ENCODE data around the gene CEBPB.

The CEBPB gene

DNA sequence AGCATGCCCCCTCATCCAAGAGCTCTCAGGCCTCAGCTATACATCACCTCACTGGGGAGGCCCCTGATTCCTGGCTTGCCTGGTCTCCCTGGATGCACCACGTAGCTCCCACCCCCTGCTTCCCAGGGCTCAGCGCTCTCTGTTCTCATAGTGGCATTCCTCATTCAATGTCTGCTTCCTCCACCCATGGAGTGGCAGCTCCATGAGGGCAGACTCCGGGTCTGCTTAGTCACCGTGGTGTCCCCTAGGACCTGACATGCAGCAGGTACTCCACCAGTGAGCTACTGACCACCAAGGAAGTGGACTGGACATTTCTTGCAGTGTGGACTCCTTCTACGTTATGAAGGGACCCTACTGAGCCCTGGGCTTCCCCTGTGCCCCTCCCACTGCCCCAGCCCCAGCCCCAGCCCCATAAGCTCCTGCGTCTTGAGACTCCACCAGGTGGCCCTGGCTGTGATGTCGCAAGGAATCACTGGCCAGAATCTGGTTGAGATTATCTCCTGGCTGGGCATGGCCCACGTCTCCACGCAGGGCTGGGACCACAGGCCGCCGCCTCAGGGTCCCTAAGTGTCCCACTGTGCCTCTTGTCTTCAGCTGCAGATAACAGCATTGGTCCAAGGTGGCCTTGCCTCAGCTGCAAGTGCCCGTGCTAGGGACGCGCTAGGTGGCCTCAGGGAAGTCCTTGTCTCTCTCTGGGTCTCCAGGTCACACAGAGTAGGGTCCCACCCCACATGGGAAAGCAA is 26.7 kb downstream of the CEBPB start:
- no peak overlapping the region for H3K4me2 ChIP-seq (ENCODE audit: low read length)
- H3K27me3 ChIP-seq (ENCODE audit: control insufficient read depth, insufficient read depth, low read length) = no peaks in the 10 kb centered on the region
- no peaks in the 10 kb centered on the region for H3K36me3 ChIP-seq (ENCODE audit: control insufficient read depth, insufficient read depth, low read length)
- no peak overlapping the region for H3K9ac ChIP-seq
- TF ChIP-seq, protein P1, sequence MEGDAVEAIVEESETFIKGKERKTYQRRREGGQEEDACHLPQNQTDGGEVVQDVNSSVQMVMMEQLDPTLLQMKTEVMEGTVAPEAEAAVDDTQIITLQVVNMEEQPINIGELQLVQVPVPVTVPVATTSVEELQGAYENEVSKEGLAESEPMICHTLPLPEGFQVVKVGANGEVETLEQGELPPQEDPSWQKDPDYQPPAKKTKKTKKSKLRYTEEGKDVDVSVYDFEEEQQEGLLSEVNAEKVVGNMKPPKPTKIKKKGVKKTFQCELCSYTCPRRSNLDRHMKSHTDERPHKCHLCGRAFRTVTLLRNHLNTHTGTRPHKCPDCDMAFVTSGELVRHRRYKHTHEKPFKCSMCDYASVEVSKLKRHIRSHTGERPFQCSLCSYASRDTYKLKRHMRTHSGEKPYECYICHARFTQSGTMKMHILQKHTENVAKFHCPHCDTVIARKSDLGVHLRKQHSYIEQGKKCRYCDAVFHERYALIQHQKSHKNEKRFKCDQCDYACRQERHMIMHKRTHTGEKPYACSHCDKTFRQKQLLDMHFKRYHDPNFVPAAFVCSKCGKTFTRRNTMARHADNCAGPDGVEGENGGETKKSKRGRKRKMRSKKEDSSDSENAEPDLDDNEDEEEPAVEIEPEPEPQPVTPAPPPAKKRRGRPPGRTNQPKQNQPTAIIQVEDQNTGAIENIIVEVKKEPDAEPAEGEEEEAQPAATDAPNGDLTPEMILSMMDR (IDR thresholded peaks at IDR 0.05) = no peak
- no peak overlapping the region for H3K27ac ChIP-seq
- no peak overlapping the region for H3K4me3 ChIP-seq (ENCODE audit: low read depth, low read length)
- H3K4me1 ChIP-seq = no peaks in the 10 kb centered on the region
- H3K9me3 ChIP-seq (ENCODE audit: control insufficient read depth, low read length) = no peaks in the 10 kb centered on the region
- no peak overlapping the region for H2AFZ ChIP-seq
- no peaks in the 10 kb centered on the region for H3K79me2 ChIP-seq

DNA sequence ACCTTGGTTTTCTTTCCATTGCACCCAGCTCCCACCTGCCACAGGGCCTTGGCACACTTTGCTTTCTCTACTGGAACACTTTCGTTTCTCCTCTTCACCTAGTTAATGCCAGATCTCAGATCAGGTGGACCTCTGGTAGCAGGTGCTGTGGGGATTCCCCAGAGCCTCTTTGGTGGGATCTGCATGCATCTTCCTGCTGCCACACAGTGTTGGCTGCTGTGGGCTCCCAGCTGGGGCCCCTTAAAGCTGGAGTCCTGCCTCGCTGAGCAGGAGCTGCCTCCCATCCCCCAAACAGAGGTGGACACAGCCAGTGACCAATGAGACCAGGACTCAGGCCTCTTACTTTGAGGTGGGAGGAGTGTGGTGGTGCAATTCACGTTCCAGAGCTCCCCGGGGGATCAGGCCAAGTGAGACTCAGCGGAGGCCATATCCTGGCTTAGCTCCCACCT is 28.4 kb downstream of the CEBPB start:
- Histone ChIP-seq H3K36me3 (ENCODE audit: control insufficient read depth, insufficient read depth, low read length) (no peaks in the 10 kb centered on the region), H3K27me3 (ENCODE audit: control insufficient read depth, insufficient read depth, low read length) (no peaks in the 10 kb centered on the region), H3K4me2 (ENCODE audit: low read length) (no peak overlapping the region), H3K4me3 (ENCODE audit: low read depth, low read length) (no peak overlapping the region), H3K27ac (no peak overlapping the region), H2AFZ (no peak overlapping the region), H3K79me2 (no peaks in the 10 kb centered on the region), H3K9ac (no peak overlapping the region), H3K4me1 (no peaks in the 10 kb centered on the region), H3K9me3 (ENCODE audit: control insufficient read depth, low read length) (no peaks in the 10 kb centered on the region)
- TF ChIP-seq, protein P1 (IDR thresholded peaks at IDR 0.05) = no peak

DNA sequence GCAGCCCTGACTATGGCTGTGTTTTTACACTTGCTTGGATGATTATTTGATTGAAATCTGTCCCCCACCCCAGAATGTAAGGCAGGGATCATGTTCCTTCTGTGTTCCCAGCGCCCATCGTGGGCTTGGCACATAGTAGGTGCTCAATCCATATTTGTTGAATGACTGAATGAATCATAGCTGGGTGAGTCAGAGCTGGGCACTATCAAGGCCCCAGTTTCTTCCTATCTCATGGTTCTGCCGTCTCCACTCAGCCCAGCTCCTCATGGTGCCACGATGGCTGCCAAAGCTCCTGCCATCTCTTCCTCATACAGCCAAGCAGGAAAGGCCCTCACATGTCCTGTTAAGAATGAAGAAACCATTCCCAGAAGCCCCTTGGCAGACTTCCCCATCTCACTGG is 29.0 kb downstream of the CEBPB start:
- Histone ChIP-seq H2AFZ (no peak overlapping the region), H3K36me3 (ENCODE audit: control insufficient read depth, insufficient read depth, low read length) (no peaks in the 10 kb centered on the region), H3K4me2 (ENCODE audit: low read length) (no peak overlapping the region), H3K4me1 (no peaks in the 10 kb centered on the region), H3K4me3 (ENCODE audit: low read depth, low read length) (no peak overlapping the region), H3K9ac (no peak overlapping the region), H3K27ac (no peak overlapping the region), H3K27me3 (ENCODE audit: control insufficient read depth, insufficient read depth, low read length) (no peaks in the 10 kb centered on the region), H3K9me3 (ENCODE audit: control insufficient read depth, low read length) (no peaks in the 10 kb centered on the region), H3K79me2 (no peaks in the 10 kb centered on the region)
- TF ChIP-seq, protein P1 (IDR thresholded peaks at IDR 0.05) = no peak

DNA sequence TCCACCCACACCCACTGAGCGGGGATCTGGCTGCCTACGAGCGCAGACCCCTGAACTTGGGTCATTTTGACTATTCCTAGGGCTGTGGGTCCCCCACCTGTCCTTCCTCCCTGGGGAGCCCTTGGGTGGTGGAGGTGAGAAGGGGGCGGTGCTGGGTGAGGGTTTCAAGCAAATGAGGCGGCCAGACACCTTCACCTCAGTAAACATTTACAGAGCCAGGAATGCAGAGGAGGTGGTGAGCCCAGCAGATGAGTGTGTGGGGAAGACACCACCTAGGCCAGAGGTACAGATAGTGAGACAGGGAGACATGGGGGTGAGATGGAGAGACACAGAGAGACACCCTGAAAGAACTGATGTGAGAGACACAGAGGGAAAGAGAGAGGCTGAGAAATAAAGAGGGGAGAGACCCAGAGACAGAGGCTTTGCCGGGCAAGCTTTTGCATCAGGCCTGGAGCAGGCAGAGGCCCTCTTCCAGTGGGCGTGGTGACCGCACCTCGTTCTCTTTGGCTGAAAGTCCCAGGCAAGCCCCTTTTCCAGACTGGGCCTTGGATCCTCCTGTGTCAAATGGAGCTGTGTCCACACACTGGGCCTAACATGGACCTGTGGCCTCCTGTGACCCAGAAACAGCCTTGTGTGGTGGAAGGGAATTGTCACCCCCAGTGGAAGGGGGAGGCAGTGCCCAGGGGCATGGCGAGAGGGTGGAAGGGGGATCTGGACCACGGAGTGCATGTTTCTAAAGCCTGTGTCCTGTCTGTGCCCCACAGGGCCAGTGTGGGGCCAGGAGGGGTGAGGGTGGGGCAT is 29.7 kb downstream of the CEBPB start:
- Histone ChIP-seq H3K79me2 (no peaks in the 10 kb centered on the region), H3K4me2 (ENCODE audit: low read length) (no peak overlapping the region), H3K27ac (no peak overlapping the region), H3K9me3 (ENCODE audit: control insufficient read depth, low read length) (no peaks in the 10 kb centered on the region), H3K9ac (no peak overlapping the region), H2AFZ (no peak overlapping the region), H3K27me3 (ENCODE audit: control insufficient read depth, insufficient read depth, low read length) (no peaks in the 10 kb centered on the region), H3K4me1 (no peaks in the 10 kb centered on the region), H3K36me3 (ENCODE audit: control insufficient read depth, insufficient read depth, low read length) (no peaks in the 10 kb centered on the region), H3K4me3 (ENCODE audit: low read depth, low read length) (no peak overlapping the region)
- TF ChIP-seq, protein P1 (IDR thresholded peaks at IDR 0.05) = no peak

All from parathyroid adenoma (tissue), 2 donors.